ENCODE results near the gene NRL. TPM values are rescaled to one million over a fixed set of nuclear protein-coding genes. Genes with fewer than 3 reads are reported as not detected.

The NRL gene
- total and polyA plus RNA-seq, 10 of the 15 experiments (the other 5 are each of a cell fraction or from before 2014, with no cell fraction given): 0.11 to 4.4 (median 2.2) TPM

- TF ChIP-seq, protein P1, sequence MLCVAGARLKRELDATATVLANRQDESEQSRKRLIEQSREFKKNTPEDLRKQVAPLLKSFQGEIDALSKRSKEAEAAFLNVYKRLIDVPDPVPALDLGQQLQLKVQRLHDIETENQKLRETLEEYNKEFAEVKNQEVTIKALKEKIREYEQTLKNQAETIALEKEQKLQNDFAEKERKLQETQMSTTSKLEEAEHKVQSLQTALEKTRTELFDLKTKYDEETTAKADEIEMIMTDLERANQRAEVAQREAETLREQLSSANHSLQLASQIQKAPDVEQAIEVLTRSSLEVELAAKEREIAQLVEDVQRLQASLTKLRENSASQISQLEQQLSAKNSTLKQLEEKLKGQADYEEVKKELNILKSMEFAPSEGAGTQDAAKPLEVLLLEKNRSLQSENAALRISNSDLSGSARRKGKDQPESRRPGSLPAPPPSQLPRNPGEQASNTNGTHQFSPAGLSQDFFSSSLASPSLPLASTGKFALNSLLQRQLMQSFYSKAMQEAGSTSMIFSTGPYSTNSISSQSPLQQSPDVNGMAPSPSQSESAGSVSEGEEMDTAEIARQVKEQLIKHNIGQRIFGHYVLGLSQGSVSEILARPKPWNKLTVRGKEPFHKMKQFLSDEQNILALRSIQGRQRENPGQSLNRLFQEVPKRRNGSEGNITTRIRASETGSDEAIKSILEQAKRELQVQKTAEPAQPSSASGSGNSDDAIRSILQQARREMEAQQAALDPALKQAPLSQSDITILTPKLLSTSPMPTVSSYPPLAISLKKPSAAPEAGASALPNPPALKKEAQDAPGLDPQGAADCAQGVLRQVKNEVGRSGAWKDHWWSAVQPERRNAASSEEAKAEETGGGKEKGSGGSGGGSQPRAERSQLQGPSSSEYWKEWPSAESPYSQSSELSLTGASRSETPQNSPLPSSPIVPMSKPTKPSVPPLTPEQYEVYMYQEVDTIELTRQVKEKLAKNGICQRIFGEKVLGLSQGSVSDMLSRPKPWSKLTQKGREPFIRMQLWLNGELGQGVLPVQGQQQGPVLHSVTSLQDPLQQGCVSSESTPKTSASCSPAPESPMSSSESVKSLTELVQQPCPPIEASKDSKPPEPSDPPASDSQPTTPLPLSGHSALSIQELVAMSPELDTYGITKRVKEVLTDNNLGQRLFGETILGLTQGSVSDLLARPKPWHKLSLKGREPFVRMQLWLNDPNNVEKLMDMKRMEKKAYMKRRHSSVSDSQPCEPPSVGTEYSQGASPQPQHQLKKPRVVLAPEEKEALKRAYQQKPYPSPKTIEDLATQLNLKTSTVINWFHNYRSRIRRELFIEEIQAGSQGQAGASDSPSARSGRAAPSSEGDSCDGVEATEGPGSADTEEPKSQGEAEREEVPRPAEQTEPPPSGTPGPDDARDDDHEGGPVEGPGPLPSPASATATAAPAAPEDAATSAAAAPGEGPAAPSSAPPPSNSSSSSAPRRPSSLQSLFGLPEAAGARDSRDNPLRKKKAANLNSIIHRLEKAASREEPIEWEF (IDR thresholded peaks at IDR 0.05; ENCODE audit: insufficient replicate concordance, low read depth, low read length): no peak
- no peak for TF ChIP-seq EED (IDR thresholded peaks at IDR 0.05; ENCODE audit: low read depth)
- TF ChIP-seq, protein P2, sequence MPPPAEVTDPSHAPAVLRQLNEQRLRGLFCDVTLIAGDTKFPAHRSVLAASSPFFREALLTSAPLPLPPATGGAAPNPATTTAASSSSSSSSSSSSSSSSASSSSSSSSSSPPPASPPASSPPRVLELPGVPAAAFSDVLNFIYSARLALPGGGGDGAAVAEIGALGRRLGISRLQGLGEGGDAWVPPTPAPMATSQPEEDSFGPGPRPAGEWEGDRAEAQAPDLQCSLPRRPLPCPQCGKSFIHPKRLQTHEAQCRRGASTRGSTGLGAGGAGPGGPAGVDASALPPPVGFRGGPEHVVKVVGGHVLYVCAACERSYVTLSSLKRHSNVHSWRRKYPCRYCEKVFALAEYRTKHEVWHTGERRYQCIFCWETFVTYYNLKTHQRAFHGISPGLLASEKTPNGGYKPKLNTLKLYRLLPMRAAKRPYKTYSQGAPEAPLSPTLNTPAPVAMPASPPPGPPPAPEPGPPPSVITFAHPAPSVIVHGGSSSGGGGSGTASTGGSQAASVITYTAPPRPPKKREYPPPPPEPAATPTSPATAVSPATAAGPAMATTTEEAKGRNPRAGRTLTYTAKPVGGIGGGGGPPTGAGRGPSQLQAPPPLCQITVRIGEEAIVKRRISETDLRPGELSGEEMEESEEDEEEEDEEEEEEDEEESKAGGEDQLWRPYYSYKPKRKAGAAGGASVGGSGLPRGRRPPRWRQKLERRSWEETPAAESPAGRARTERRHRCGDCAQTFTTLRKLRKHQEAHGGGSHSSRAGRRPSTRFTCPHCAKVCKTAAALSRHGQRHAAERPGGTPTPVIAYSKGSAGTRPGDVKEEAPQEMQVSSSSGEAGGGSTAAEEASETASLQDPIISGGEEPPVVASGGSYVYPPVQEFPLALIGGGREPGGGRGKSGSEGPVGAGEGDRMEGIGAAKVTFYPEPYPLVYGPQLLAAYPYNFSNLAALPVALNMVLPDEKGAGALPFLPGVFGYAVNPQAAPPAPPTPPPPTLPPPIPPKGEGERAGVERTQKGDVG (CRISPR knock-in tag; IDR thresholded peaks at IDR 0.05): no peak
- TF ChIP-seq ATF2 (IDR thresholded peaks at IDR 0.05; ENCODE audit: low read length): no peak
- no peak for TF ChIP-seq NFYA (IDR thresholded peaks at IDR 0.05; ENCODE audit: borderline replicate concordance, low read depth, low read length)
- peak; percentile 59; the same call in 1 of the 2 replicates for TF ChIP-seq RELB (IDR thresholded peaks at IDR 0.05; ENCODE audit: low read depth)
- TF ChIP-seq, protein P3, sequence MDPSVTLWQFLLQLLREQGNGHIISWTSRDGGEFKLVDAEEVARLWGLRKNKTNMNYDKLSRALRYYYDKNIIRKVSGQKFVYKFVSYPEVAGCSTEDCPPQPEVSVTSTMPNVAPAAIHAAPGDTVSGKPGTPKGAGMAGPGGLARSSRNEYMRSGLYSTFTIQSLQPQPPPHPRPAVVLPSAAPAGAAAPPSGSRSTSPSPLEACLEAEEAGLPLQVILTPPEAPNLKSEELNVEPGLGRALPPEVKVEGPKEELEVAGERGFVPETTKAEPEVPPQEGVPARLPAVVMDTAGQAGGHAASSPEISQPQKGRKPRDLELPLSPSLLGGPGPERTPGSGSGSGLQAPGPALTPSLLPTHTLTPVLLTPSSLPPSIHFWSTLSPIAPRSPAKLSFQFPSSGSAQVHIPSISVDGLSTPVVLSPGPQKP (IDR thresholded peaks at IDR 0.05; ENCODE audit: low read depth, low read length): 0 out of 2 replicates have a peak, but pooled peaks have one; percentile 39
- TF ChIP-seq NR2F1 (conservative IDR thresholded peaks at IDR 0.05): peak; percentile 55; the same call in 1 of the 2 replicates
- no peak for TF ChIP-seq RAD51 (IDR thresholded peaks at IDR 0.05)
- TF ChIP-seq, protein P4, sequence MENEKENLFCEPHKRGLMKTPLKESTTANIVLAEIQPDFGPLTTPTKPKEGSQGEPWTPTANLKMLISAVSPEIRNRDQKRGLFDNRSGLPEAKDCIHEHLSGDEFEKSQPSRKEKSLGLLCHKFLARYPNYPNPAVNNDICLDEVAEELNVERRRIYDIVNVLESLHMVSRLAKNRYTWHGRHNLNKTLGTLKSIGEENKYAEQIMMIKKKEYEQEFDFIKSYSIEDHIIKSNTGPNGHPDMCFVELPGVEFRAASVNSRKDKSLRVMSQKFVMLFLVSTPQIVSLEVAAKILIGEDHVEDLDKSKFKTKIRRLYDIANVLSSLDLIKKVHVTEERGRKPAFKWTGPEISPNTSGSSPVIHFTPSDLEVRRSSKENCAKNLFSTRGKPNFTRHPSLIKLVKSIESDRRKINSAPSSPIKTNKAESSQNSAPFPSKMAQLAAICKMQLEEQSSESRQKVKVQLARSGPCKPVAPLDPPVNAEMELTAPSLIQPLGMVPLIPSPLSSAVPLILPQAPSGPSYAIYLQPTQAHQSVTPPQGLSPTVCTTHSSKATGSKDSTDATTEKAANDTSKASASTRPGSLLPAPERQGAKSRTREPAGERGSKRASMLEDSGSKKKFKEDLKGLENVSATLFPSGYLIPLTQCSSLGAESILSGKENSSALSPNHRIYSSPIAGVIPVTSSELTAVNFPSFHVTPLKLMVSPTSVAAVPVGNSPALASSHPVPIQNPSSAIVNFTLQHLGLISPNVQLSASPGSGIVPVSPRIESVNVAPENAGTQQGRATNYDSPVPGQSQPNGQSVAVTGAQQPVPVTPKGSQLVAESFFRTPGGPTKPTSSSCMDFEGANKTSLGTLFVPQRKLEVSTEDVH (IDR thresholded peaks at IDR 0.05; ENCODE audit: low read depth, partially characterized antibody): peak; percentile 23
Measured at GRCh38 chr14:24146978-24147760, 32.4 kb upstream of the NRL start, which contains the start of gene RNF31 (continued).

Measured in GM12878 (cell line).